HepG2 (cell line): ENCODE measurements around the gene CDH23. TPM values are rescaled to one million over a fixed set of nuclear protein-coding genes. Genes with fewer than 3 reads are reported as not detected.

Experiments
- ATAC-seq: fragments of 200-7000 bp; cut with Tn5 transposase; 3 replicates; pipeline ENCODE4 v1.9.1; 2020; ENCODE audit warnings: mild to moderate bottlenecking, moderate library complexity
- BruUV-seq: library from RNA; stranded (reverse); fragments of 400-500 nt; replicated peaks from 2 replicates; lab custom pipeline; 2021; lab: Mats Ljungman, UMichigan
- CTCF ChIA-PET: fragments of 300-600 bp; formaldehyde crosslinking; extraction: SDS; loops from one replicate; lab custom pipeline; 2021; ENCODE audit warnings: low total read pairs, inconsistent platforms, low intra/inter-chr PET ratio; lab: Yijun Ruan, JAX
- POLR2A ChIA-PET: fragments of 350-600 bp; sonication (Branson Sonifier 250); formaldehyde crosslinking; loops from one replicate; lab custom pipeline; 2020; ENCODE audit warnings: antibody characterized with exemption, inconsistent platforms; lab: Yijun Ruan, JAX
- DNase-seq: peaks from one replicate; pipeline ENCODE4 v3.0.0-alpha.2; 2015; ENCODE audit warnings: low spot score
- FAIRE-seq: peaks from 3 replicates; lab custom pipeline; 2011; peaks lifted over from hg19 to GRCh38; lab: Jason Lieb, UNC
- H2AFZ ChIP-seq: one replicate; pipeline ENCODE4 v1.6.1; 2011; ENCODE audit warnings: low read length, inconsistent platforms
- H3K27ac ChIP-seq: fragments of 300-600 bp; 3 replicates; pipeline ENCODE4 v1.8.0; 2011; ENCODE audit warnings: mixed run types, mild to moderate bottlenecking, mixed read lengths, low read length, inconsistent platforms; ENCODE audit not compliant: insufficient read depth; ENCODE audit errors: extremely low read length
- H3K27me3 ChIP-seq, 2 experiments: fragments of 200-600 bp in 1 of 2; 2 replicates in 1 of 2; 3 replicates in 1 of 2; pipeline versions ENCODE4 v1.6.0 to v1.8.0; 2011; ENCODE audit warnings: low read length in 2 of 2, mild to moderate bottlenecking in 2 of 2, moderate library complexity in 2 of 2, inconsistent platforms in 1 of 2; ENCODE audit not compliant: insufficient read depth in 2 of 2, control insufficient read depth in 1 of 2
- H3K36me3 ChIP-seq, 2 experiments: fragments of 200-600 bp in 1 of 2; replicated peaks in 1 of 2; 2 replicates in 1 of 2; 3 replicates in 1 of 2; pipeline versions ENCODE4 v1.5.1 to v1.8.0; 2011; ENCODE audit warnings: low read length in 2 of 2, inconsistent platforms in 1 of 2; ENCODE audit not compliant: insufficient read depth in 2 of 2, control insufficient read depth in 1 of 2
- H3K4me1 ChIP-seq: 2 replicates; pipeline ENCODE4 v1.5.1; 2012; ENCODE audit warnings: low read length, inconsistent platforms; ENCODE audit not compliant: insufficient read depth
- H3K4me2 ChIP-seq: 2 replicates; pipeline ENCODE4 v1.6.0; 2011; ENCODE audit warnings: low read depth, low read length, inconsistent platforms
- H3K4me3 ChIP-seq, 3 experiments: fragments of 200-600 bp in 1 of 3; sonication (generic), shearing (Covaris generic) in 1 of 3; replicated peaks in 1 of 3; 2 replicates each; pipeline ENCODE4 v1.5.1; 2011 to 2016; ENCODE audit warnings: low read length in 3 of 3, inconsistent platforms in 2 of 3, low read depth in 2 of 3, mild to moderate bottlenecking in 2 of 3, control low read depth in 1 of 3, mixed read lengths in 1 of 3; ENCODE audit not compliant: insufficient read depth in 1 of 3
- H3K79me2 ChIP-seq: one replicate; pipeline ENCODE4 v1.6.1; 2011; ENCODE audit warnings: low read length, inconsistent platforms; ENCODE audit not compliant: insufficient read depth
- H3K9ac ChIP-seq: 2 replicates; pipeline ENCODE4 v1.6.0; 2011; ENCODE audit warnings: mild to moderate bottlenecking, low read depth, low read length, inconsistent platforms; ENCODE audit not compliant: insufficient read depth
- H3K9me3 ChIP-seq: 2 replicates; pipeline ENCODE4 v1.5.1; 2012; ENCODE audit warnings: mild to moderate bottlenecking, low read length
- H4K20me1 ChIP-seq: 2 replicates; pipeline ENCODE4 v1.6.0; 2011; ENCODE audit warnings: inconsistent platforms, mild to moderate bottlenecking, low read length, moderate library complexity; ENCODE audit not compliant: insufficient read depth
- CEBPG ChIP-seq: IDR thresholded peaks from 2 replicates; pipeline ENCODE4 v1.6.1; 2016
- GTF2F1 ChIP-seq: fragments of 150-350 bp; IDR thresholded peaks from 2 replicates; pipeline ENCODE4 v1.6.1; 2014; ENCODE audit warnings: low read length
- ZFP36L1 ChIP-seq: sonication (generic); formaldehyde crosslinking; IDR thresholded peaks from 2 replicates; pipeline ENCODE4 v1.8.0; 2022; ENCODE audit warnings: mild to moderate bottlenecking, missing genetic modification reagents, moderate library complexity
- ZNF768 ChIP-seq: sonication (generic); formaldehyde crosslinking; IDR thresholded peaks from 2 replicates; pipeline ENCODE4 v1.4.0; 2020; ENCODE audit warnings: missing genetic modification reagents
- WGBS: methylation state at CpG from one replicate; pipeline ENCODE4 v1.1.6; 2017; ENCODE audit warnings: low lambda C conversion rate; 5-methylcytosine and 5-hydroxymethylcytosine counted together
- in situ Hi-C: cut with HindIII; loops from 2 replicates; pipeline ENCODE4 v1.10.0; 2017; ENCODE audit warnings: low pct_unique_long_range_greater_than_20kb; ENCODE audit not compliant: extremely low pct_ligation_motif_present
- intact Hi-C: fragments of 100-400 bp; cut with micrococcal nuclease; formaldehyde crosslinking; loops from one replicate; pipeline ENCODE4 v1.10.0; 2022; ENCODE audit not compliant: unreplicated experiment
- polyA plus RNA-seq, 8 experiments: library from polyadenylated mRNA; depleted of rRNA in 3 of 8; stranded (reverse) in 7 of 8; unstranded in 1 of 8; fragments of >200 nt; fragmentation: Illumina TruSeq in 4 of 8; extraction: Trizol in 4 of 8; gene quantifications; 2 replicates each; pipeline versions ENCODE4 v1.2.1 to v1.2.3, GENCODE V29; 2011 to 2016; ENCODE audit warnings: low read depth in 4 of 8, missing spikeins in 1 of 8, mixed read lengths in 1 of 8; ENCODE audit not compliant: insufficient read depth in 1 of 8
- total RNA-seq, 5 experiments: library from RNA; depleted of rRNA; stranded (reverse); fragments of >200 nt; fragmentation: Illumina TruSeq; extraction: Trizol; gene quantifications; 2 replicates each; pipeline ENCODE4 v1.2.3, GENCODE V29; 2016; ENCODE audit warnings: low read depth in 1 of 5
- TF ChIP-seq, protein P1 (sequence below): IDR thresholded peaks from 2 replicates; pipeline ENCODE4 v1.6.1; 2016; ENCODE audit warnings: low read depth, missing genetic modification reagents, missing compliant biosample characterization

CDH23 gene
- total and polyA plus RNA-seq, 2 of the 13 experiments (the other 11 are each of a cell fraction or from before 2014, with no cell fraction given): 0.13 TPM; not detected in 1

DNA sequence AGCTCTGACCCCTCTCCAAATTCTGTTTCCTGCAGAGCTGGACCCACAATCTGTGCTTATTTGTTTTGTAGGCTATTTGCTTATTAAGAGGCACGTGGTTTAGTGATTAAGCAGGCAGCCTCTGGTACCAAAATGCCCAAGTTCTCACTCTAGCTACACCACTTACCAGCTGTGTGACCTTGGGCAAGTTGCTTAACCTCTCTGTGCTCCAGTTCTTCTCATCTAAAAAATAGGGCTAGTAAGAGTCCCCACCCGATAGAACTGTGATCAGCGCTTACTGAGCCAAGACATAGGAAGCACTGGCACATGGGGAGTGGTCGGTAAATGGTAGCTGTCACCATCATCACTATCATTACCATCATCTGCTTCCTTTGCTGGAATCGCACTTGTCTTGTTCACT is 302.0 kb downstream of the CDH23 start:
- intact Hi-C loops (no loop called here), in situ Hi-C loops (no loop called here)
- Histone ChIP-seq H3K9ac (no peak overlapping the region), H3K4me3 (no peak overlapping the region), H3K9me3 (no peaks in the 10 kb centered on the region), H2AFZ (no peak overlapping the region), H3K79me2 (no peaks in the 10 kb centered on the region), H3K27ac (no peak overlapping the region), H3K4me2 (no peak overlapping the region), H3K4me1 (peaks cover 17% of the 10 kb centered on the region), H4K20me1 (no peaks in the 10 kb centered on the region), H3K36me3 (no peaks in the 10 kb centered on the region), H3K27me3 (peaks cover 1 to 32% of the 10 kb centered on the region in 2 experiments; a peak in 3 of 5 replicates)
- WGBS: 36% methylated on average over 4 of the region's 5 CpGs
- DNase-seq (no peak), ATAC-seq (no peak), FAIRE-seq (no peak)
- POLR2A ChIA-PET: no interaction called here
- CTCF ChIA-PET: no interaction called here
- TF ChIP-seq ZNF768 (CRISPR knock-in tag) (peak; percentile 68; the same call in 1 of the 2 replicates), GTF2F1 (no peak), ZFP36L1 (CRISPR knock-in tag) (no peak), CEBPG (CRISPR knock-in tag) (no peak)
- TF ChIP-seq, protein P1, sequence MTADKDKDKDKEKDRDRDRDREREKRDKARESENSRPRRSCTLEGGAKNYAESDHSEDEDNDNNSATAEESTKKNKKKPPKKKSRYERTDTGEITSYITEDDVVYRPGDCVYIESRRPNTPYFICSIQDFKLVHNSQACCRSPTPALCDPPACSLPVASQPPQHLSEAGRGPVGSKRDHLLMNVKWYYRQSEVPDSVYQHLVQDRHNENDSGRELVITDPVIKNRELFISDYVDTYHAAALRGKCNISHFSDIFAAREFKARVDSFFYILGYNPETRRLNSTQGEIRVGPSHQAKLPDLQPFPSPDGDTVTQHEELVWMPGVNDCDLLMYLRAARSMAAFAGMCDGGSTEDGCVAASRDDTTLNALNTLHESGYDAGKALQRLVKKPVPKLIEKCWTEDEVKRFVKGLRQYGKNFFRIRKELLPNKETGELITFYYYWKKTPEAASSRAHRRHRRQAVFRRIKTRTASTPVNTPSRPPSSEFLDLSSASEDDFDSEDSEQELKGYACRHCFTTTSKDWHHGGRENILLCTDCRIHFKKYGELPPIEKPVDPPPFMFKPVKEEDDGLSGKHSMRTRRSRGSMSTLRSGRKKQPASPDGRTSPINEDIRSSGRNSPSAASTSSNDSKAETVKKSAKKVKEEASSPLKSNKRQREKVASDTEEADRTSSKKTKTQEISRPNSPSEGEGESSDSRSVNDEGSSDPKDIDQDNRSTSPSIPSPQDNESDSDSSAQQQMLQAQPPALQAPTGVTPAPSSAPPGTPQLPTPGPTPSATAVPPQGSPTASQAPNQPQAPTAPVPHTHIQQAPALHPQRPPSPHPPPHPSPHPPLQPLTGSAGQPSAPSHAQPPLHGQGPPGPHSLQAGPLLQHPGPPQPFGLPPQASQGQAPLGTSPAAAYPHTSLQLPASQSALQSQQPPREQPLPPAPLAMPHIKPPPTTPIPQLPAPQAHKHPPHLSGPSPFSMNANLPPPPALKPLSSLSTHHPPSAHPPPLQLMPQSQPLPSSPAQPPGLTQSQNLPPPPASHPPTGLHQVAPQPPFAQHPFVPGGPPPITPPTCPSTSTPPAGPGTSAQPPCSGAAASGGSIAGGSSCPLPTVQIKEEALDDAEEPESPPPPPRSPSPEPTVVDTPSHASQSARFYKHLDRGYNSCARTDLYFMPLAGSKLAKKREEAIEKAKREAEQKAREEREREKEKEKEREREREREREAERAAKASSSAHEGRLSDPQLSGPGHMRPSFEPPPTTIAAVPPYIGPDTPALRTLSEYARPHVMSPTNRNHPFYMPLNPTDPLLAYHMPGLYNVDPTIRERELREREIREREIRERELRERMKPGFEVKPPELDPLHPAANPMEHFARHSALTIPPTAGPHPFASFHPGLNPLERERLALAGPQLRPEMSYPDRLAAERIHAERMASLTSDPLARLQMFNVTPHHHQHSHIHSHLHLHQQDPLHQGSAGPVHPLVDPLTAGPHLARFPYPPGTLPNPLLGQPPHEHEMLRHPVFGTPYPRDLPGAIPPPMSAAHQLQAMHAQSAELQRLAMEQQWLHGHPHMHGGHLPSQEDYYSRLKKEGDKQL (CRISPR knock-in tag): no peak
- no TSS peak for BruUV-seq
